Neural cell (in vitro differentiated cells): ENCODE results near the gene ZNF385C. TPM values are rescaled to one million over a fixed set of nuclear protein-coding genes. Genes with fewer than 3 reads are reported as not detected.

Source experiments
- H2AFZ ChIP-seq: fragments of 200-600, 300-800 bp; sonication (generic), shearing (Covaris generic); 2 replicates; pipeline ENCODE4 v1.6.0; 2014; ENCODE audit warnings: low read depth, mild to moderate bottlenecking, antibody characterized with exemption, low read length, moderate library complexity
- H3F3A ChIP-seq: fragments of 200-600 bp; shearing (Covaris generic); 2 replicates; pipeline ENCODE4 v1.6.1; 2016; ENCODE audit warnings: mild to moderate bottlenecking, moderate library complexity, mixed read lengths, antibody characterized with exemption, low read length; ENCODE audit not compliant: insufficient read depth, poor library complexity, severe bottlenecking
- H3K27ac ChIP-seq: fragments of 200-600, 300-800 bp; sonication (generic), shearing (Covaris generic); 2 replicates; pipeline ENCODE4 v1.5.1; 2014; ENCODE audit warnings: mild to moderate bottlenecking, low read length, moderate library complexity
- H3K27me3 ChIP-seq: fragments of 300-800, 200-600 bp; sonication (generic), shearing (Covaris generic); 2 replicates; pipeline ENCODE4 v1.6.0; 2014; ENCODE audit warnings: mild to moderate bottlenecking, low read depth, low read length, moderate library complexity; ENCODE audit not compliant: insufficient read depth
- H3K36me3 ChIP-seq: fragments of 300-800, 200-600 bp; sonication (generic), shearing (Covaris generic); 2 replicates; pipeline ENCODE4 v1.5.1; 2014; ENCODE audit warnings: mild to moderate bottlenecking, antibody characterized with exemption, low read length, moderate library complexity; ENCODE audit not compliant: insufficient read depth
- H3K4me2 ChIP-seq: fragments of 300-800, 200-600 bp; sonication (generic), shearing (Covaris generic); 2 replicates; pipeline ENCODE4 v1.6.0; 2014; ENCODE audit warnings: mild to moderate bottlenecking, low read length
- H3K4me3 ChIP-seq: fragments of 300-800, 200-600 bp; sonication (generic), shearing (Covaris generic); 2 replicates; pipeline ENCODE4 v1.5.1; 2014; ENCODE audit warnings: mild to moderate bottlenecking, low read length, moderate library complexity
- H3K79me2 ChIP-seq: fragments of 200-600 bp; shearing (Covaris generic); replicated peaks from 2 replicates; pipeline ENCODE4 v1.6.0; 2014; ENCODE audit warnings: mild to moderate bottlenecking, low read length, moderate library complexity; ENCODE audit not compliant: insufficient read depth
- H3K9ac ChIP-seq: fragments of 300-800, 200-600 bp; sonication (generic), shearing (Covaris generic); 2 replicates; pipeline ENCODE4 v1.6.1; 2016; ENCODE audit warnings: mild to moderate bottlenecking, low read length, mixed read lengths
- H3K9me2 ChIP-seq: fragments of 200-600 bp; shearing (Covaris generic); 2 replicates; pipeline ENCODE4 v1.6.1; 2016; ENCODE audit warnings: mild to moderate bottlenecking, low read length, mixed read lengths; ENCODE audit not compliant: insufficient read depth
- H3K9me3 ChIP-seq: fragments of 200-600, 300-800 bp; sonication (generic), shearing (Covaris generic); 2 replicates; pipeline ENCODE4 v1.6.1; 2016; ENCODE audit warnings: mild to moderate bottlenecking, mixed run types, low read length, moderate library complexity, mixed read lengths
- H4K20me1 ChIP-seq: fragments of 200-600 bp; shearing (Covaris generic); 2 replicates; pipeline ENCODE4 v1.6.1; 2016; ENCODE audit warnings: mild to moderate bottlenecking, mixed run types; ENCODE audit not compliant: insufficient read depth
- CTCF ChIP-seq: fragments of 450-650 bp; IDR thresholded peaks from 2 replicates; pipeline ENCODE4 v1.5.1; 2014; ENCODE audit warnings: antibody characterized with exemption, mild to moderate bottlenecking, moderate library complexity; ENCODE audit not compliant: poor library complexity, severe bottlenecking
- EP300 ChIP-seq: fragments of 450-650 bp; conservative IDR thresholded peaks from 2 replicates; pipeline ENCODE4 v1.6.1; 2014; ENCODE audit warnings: antibody characterized with exemption, mild to moderate bottlenecking, moderate library complexity; ENCODE audit not compliant: poor library complexity, severe bottlenecking
- EZH2 ChIP-seq: fragments of 200-600, 300-800 bp; shearing (Covaris generic), sonication (generic); IDR thresholded peaks from 2 replicates; pipeline ENCODE4 v1.6.1; 2014; ENCODE audit warnings: antibody characterized with exemption, low read length, borderline replicate concordance, mild to moderate bottlenecking; ENCODE audit not compliant: insufficient read depth, poor library complexity, severe bottlenecking
- MXI1 ChIP-seq: fragments of 450-650 bp; conservative IDR thresholded peaks from 2 replicates; pipeline ENCODE4 v1.6.1; 2014; ENCODE audit warnings: antibody characterized with exemption, mild to moderate bottlenecking; ENCODE audit not compliant: poor library complexity, severe bottlenecking
- POLR2AphosphoS5 ChIP-seq: IDR thresholded peaks from 2 replicates; pipeline ENCODE4 v1.6.1; 2012
- RAD21 ChIP-seq: fragments of 450-650 bp; conservative IDR thresholded peaks from 2 replicates; pipeline ENCODE4 v1.6.1; 2014; ENCODE audit warnings: antibody characterized with exemption, mild to moderate bottlenecking, moderate library complexity
- REST ChIP-seq: IDR thresholded peaks from 2 replicates; pipeline ENCODE4 v1.6.1; 2012; ENCODE audit warnings: borderline replicate concordance
- SMC3 ChIP-seq: fragments of 450-650 bp; conservative IDR thresholded peaks from 2 replicates; pipeline ENCODE4 v1.6.1; 2014; ENCODE audit warnings: antibody characterized with exemption, mild to moderate bottlenecking, moderate library complexity; ENCODE audit not compliant: poor library complexity
- TAF1 ChIP-seq: IDR thresholded peaks from 2 replicates; pipeline ENCODE4 v1.6.1; 2012; ENCODE audit warnings: low read depth
- polyA plus RNA-seq: library from polyadenylated mRNA; depleted of rRNA; stranded (reverse); fragments of >200 nt; gene quantifications from 2 replicates; pipeline ENCODE4 v1.2.3, GENCODE V29; 2014

Gene ZNF385C
- polyA plus RNA-seq, 1 donor from 2014 or later, result 0.69 TPM

- peak; percentile 10 for TF ChIP-seq POLR2AphosphoS5
- no peak for TF ChIP-seq RAD21
- H2AFZ ChIP-seq, result peak overlapping the region; percentile 60
- no peaks in the 10 kb centered on the region for H3K9me2 ChIP-seq
Measured at GRCh38 chr17:42107597-42108576, 9.6 kb upstream of the ZNF385C start.

GRCh38 chr17:42107124-42107523, 8.9 kb upstream of the ZNF385C start:
- no peaks in the 10 kb centered on the region for H3K9me2 ChIP-seq
- no peak overlapping the region for H3K27ac ChIP-seq
- no peak overlapping the region for H3K4me2 ChIP-seq
- TF ChIP-seq POLR2AphosphoS5 (no peak), CTCF (no peak), SMC3 (no peak), TAF1 (no peak), MXI1 (no peak), RAD21 (no peak), REST (no peak), EP300 (no peak), EZH2 (no peak)
- H2AFZ ChIP-seq, result peak overlapping the region; percentile 60
- H3K36me3 ChIP-seq, result no peaks in the 10 kb centered on the region
- H3K27me3 ChIP-seq, result no peaks in the 10 kb centered on the region
- H4K20me1 ChIP-seq, result no peaks in the 10 kb centered on the region
- peak overlapping the region; percentile 62 for H3K4me3 ChIP-seq
- H3F3A ChIP-seq, result no peaks in the 10 kb centered on the region
- no peaks in the 10 kb centered on the region for H3K79me2 ChIP-seq
- no peaks in the 10 kb centered on the region for H3K9me3 ChIP-seq
- H3K9ac ChIP-seq, result peak overlapping the region; percentile 50

More at GRCh38 chr17:42107597-42108576, 9.6 kb upstream of the ZNF385C start:
- H3F3A ChIP-seq, result no peaks in the 10 kb centered on the region
- peak overlapping the region; percentile 50 for H3K9ac ChIP-seq
- no peaks in the 10 kb centered on the region for H3K36me3 ChIP-seq
- H3K9me3 ChIP-seq, result no peaks in the 10 kb centered on the region
- no peak overlapping the region for H3K27ac ChIP-seq
- no peaks in the 10 kb centered on the region for H3K27me3 ChIP-seq
- no peak overlapping the region for H3K4me2 ChIP-seq
- H3K4me3 ChIP-seq, result peak overlapping the region; percentile 62
- H3K79me2 ChIP-seq, result no peaks in the 10 kb centered on the region
- H4K20me1 ChIP-seq, result no peaks in the 10 kb centered on the region
